GM18511 (cell line): ENCODE results near the gene SIVA1.

ENCODE experiments used
- ATAC-seq: cut with Tn5 transposase; IDR thresholded peaks from one replicate; pipeline ENCODE4 v1.9.1; 2021; ENCODE audit warnings: mild to moderate bottlenecking, moderate library complexity; ENCODE audit not compliant: unreplicated experiment

The SIVA1 gene

DNA sequence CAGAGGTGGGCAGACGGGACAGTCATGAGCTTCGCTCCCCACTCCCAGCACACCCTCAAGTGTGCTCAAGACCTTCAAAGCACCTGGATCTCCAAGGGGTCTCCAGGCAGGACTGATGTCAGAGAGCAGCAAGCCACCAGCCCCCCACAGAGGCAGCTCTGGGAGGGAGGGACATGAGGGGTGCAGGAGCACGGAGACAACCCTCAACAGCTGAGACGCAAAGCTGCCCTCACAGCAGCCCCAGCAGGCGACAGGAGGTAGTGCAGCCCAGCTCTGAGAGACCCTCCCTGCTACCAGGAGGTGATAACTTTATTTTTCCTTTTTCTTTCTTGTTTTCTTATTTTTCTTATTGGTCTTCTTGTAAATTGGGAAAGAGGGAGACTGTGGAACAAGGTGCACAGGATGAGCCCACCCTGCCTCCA, 17.9 kb downstream of the SIVA1 start:
- no peak for ATAC-seq

DNA sequence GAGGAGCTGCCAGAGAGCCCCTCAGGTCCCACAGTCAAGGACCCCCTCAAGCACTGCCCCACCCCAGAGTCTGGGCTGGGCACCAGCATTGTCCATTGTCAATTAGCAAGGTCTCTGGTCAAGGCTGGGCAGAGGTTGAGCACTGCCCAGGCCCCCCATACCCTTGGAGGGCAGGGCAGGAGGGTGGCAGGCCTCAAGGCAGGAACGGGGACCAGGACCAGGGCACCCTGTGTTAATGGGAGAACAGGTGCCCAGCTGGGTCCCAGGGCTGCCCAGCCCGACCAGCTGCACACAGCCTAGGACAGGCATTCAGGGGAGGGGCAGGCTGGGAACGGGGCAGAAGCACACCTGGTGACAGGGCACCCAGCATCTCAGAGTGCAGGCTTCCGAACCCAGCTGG, 18.4 kb downstream of the SIVA1 start:
- no peak for ATAC-seq

DNA sequence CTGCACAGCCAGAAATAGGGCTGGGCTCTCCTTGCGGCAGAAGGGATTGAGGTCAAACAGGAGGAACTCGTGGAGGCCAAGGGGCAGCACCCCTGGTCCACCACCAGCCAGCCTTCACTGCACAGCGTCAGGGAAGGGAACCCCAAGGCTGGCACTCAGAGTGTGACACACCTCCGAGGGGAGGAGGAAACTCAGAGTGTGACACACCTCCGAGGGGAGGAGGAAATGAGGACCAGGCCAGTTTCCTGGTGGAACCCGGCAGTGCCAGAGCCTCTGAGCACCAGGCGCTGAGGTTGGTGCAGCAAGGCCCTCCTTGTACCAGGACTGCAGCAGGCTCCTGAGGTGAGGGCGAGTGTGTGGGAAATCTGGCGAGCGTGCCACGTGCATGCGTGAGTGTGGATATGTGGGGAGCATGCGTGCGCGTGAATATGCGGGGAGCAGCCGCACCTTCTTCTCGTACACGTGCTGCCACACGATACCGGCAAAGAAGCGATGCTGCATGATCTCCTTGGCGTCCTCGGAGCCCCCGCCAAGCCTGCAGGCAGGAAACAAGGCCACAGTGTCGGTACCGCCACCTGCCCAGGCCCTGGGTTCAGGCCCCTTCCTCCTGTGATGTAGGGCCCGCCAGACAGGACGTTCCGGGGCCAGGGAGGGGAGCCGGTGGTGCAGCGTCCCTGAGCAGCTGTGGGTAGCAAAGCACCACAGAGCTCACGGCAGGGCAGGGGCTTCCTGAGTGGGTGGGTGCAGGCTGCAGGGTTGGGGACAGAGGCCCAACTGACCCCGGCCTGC, 19.2 kb downstream of the SIVA1 start:
- ATAC-seq: no peak

DNA sequence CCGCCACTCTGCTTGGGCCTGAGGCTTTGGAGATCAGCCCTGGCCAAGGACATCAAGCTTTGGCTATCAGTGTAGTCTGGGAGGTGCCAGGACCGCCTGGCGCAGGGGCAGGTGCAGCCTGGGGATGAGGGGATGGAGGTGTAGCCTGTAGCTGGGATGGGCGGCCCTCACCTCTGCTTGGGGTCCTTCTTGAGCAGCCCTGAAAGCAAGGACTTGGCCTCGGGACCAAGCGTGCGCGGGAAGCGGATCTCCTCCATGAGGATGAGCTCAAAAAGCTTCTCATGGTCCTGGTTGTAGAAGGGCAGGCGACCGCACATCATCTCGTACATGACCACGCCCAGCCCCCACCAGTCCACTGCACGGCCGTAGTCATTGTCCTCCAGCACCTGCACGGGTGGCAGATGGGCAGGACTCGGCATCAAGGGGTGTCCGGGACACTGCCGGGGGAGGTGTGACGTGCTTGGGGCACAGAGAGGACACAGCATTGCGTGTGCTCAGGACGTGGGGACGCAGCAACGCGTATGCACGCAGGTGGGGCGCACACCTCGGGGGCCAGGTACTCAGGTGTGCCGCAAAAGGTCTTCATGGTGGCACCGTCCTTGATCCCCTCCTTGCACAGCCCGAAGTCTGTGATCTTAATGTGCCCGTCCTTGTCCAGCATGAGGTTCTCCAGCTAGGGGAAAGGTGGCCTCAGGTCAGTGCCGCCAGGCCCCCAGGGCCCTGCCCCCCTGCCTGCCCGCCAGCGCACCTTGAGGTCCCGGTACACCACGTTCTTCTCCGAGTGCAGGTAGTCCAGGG, 20.0 kb downstream of the SIVA1 start:
- ATAC-seq: no peak

DNA sequence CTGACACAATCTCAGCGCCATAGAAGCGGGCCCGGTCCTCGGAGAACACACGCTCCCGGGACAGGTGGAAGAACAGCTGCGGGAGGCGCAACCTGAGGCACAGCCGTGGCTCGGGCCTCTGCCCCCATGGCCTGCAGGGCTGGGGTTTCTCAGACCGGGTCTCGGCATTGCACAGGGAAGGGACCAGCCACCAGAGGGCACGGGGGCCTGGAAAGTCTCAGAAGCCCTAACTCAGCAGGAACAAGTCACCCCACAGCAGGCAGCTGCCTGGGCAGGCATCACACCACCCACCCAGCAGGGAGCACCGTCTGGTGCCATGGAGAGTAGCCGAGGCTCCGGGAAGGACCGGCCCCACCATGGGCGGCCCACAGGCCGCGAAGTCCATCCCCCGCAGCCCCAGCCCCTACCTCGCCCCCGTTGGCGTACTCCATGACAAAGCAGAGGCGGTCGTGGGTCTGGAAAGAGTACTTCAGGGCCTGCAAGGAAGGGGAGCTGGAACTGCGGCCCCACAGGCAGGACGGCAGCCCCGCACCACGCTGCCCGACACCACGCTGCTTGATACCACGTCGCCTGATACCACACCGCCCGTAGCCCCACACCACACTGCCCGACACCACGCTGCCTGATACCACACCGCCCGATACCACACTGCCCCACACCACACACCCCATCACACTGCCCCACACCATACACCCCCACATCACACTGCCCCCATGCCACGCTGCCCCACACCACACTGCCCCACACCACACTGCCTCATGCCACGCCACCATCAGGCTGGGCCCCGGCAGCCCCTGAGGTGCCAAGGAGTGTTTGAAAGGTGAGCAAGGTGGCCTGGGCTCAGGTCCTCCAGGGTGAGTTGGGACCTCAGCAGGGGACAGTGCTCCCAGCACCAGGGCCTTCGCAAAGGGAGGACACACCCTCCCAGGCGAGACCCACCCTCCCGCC, 20.8 kb downstream of the SIVA1 start:
- ATAC-seq: no peak

DNA sequence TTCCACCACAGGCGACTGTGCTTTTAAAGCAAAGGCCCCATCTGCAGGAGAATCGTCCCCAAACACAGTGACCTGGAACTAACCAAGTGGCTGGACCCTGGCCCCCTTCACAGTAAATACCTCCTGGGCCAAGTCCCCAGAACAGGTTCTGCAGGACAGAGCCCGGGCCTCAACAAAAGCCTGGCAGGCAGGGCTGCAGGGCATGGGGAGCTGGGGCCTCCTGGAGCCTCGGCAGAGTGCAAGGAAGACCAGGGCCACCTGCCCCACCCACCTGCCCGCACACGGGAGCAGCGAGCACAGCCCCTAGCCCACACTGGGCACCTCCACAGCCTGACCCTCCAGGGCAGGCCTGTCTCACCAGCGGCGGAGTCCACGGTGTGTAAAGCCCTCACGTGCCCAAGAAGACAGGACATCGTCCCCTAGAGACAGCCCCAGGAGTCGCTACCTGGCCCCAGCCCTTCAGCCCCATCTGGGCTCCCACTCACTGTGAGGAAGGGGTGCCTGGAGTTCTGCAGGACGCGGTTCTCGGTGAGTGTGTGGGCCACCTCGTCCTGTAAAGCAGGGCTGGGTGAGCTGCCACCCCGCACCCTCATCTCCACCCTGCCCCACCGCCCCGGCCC, 21.6 kb downstream of the SIVA1 start:
- no peak for ATAC-seq

DNA sequence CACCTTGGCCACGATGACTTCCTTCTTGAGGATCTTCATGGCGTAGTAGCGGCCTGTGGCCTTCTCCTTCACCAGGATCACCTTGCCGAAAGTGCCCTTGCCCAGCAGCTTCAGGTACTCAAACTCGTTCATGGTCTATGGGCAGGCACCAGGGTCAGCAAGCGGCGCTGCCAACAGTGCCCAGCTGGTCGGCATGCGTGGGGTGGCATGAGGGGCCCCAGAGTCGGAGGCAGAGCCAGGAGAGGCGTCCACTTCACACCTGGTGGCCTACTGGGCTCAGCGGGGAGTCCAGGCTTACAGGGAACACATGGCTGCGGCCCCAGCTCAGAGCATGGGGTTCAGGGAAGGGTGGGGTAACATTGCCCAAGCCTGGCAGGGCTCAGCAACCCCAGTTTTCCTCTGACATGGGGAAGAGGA, 22.1 kb downstream of the SIVA1 start:
- no peak for ATAC-seq

DNA sequence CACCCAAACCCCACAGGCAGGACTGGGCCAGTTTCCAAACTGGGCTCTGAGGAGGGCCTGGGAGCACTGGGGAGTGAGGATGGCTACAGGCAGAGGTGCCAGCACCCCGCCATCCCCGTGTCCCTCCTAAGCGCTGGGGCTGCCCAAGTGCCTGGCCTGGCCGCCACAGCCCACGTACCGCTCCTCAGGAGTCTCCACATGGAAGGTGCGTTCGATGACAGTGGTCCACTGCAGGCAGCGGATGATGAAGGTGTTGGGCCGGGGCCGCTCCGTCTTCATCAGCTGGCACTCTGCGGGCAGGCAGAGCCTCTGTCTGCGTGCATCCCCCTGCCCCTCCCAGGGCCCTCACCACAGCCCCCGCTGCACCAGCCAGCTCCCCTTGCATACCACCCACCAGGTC, 23.5 kb downstream of the SIVA1 start:
- ATAC-seq: no peak

DNA sequence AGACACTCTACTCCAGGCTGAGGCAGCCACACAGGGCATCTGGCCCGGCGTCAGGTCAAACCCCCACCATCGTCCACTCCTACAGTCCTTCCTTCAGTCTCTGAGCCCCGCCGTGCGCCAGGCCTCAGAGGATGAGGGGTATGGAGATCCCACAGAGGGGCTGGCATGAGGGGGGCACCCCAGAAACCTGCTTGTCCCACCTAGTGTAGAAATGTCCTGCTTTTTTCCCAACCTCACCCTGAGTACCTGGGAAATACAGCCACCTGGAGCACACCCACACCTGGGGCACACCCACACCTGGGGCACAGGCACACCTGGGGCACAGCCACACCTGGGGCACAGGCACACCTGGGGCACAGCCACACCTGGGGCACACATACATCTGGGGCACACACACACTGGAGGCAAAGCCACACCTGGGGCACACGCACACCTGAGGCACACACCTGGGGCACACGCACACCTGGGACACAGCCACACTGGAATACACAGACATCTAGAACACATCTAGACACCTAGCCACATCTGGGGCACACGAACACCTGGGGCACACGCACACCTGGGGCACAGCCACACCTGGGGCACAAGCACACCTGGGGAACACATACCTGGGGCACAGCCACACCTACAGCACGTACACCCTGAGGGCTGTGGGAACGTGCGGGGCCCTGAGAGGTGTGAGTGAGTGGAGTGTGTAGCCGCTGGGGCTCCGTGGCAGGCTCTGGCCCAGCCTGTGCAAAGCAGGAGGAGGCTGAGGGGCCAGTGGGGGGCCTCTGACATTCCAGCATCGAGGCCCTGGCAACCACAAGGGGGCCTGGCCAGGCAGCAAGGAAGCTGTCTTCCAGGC, 24.2 kb downstream of the SIVA1 start:
- ATAC-seq: no peak

DNA sequence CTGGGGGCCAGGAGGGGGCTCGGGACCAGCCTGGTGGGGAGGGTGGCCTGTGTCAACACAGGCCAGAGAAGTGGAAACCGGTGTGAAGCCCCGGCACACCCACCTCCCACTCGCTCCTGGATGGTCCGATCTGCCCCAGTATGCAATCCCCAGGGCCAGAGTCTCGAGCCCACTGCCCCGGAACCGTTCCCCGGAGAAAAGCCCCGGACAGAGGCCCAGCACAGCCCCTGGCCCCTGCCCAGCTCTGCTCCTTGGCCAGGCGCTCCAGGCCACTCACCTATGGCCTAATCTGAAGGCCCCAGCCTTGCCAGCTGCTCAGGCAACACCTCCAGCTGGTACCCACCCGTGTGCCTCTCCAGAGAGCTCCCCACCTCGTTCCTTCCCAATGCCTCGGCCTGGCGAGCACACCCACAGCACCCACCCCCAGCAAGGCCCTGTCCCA, 24.9 kb downstream of the SIVA1 start:
- no peak for ATAC-seq

DNA sequence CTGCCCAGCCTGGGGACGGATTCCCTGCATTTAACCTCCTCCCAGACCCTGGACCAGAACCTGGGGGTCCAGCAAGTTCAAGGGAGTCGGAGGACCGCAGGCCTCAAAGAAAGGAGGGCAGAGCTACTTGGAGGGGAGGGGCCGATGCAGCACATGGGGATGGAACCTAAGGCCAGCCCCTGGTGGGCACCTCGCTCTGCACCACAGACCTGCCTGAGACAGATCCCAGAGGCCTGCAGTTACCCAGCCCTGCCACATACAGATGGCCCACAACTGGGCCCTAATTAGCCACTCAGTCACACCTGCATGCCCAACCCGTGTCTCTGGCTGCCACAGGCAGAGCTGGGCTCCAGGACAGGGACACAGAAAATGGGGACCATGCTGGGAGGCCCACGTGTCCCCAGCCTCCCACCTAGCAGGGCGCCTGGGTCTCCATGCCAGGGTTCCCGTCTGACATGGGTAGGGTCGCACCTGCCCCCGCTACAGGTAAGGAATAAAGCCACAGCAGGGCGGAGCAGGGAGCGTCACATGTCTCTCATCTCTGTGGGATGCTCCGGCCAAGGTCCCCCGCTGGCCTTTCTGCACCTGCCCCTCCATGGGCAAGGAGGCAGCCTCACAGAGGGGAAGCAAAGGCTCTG, 25.9 kb downstream of the SIVA1 start:
- ATAC-seq: no peak

DNA sequence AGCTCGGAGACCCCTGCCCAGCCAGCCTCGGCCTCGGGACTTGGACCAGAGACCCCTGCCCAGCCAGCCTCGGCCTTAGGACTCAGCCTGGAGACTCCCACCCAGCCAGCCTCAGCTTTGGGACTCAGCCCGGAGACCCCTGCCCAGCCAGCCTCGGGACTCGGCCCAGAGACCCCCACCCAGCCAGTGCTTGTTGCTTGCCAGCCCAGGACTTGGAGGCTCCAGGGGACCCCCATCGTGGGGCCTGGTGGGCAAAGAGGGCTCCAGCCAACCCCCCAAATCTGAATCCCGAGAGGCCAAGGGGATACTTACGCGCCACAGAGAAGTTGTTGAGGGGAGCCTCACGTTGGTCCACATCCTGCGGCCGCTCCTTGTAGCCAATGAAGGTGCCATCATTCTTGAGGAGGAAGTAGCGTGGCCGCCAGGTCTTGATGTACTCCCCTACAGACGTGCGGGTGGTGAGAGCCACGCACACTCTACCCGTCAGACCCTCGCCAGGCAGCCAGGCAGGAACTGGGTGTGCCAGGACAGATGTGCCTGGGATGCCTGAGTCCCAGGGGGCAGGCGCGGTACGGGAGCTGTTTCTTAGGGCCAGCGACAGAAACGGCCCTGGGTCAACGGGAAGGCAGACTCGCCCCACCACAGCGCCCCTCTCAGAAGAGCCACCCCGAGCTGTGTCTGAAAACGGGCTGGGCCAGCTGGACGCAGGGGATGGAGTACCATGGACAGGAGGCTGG, 27.0 kb downstream of the SIVA1 start:
- no peak for ATAC-seq

DNA sequence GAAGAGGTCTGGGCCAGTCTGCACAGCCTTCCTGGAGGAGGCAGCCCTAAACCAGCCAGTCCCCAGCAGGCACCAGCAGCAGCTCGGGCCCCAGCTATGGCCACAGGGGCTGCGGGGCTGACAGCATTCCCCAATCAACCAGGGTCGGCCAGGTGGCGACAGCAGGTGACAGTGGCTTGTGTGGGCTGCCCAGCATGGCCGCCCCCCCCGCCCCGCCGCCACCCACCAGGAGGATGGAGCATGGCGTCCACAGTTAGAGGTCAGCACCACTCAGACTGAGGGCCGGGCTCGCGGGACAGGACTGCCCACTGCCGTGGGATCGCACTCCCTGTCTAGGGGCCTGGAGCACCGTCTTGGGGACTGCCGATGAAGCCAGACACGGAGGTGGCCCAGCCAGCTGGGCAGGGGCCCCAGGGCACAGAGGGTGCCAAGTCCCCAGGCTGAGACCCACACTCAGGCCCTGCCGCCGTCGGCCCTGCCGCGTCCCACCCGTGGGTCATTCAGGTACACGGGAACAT, 27.6 kb downstream of the SIVA1 start:
- ATAC-seq: no peak

DNA sequence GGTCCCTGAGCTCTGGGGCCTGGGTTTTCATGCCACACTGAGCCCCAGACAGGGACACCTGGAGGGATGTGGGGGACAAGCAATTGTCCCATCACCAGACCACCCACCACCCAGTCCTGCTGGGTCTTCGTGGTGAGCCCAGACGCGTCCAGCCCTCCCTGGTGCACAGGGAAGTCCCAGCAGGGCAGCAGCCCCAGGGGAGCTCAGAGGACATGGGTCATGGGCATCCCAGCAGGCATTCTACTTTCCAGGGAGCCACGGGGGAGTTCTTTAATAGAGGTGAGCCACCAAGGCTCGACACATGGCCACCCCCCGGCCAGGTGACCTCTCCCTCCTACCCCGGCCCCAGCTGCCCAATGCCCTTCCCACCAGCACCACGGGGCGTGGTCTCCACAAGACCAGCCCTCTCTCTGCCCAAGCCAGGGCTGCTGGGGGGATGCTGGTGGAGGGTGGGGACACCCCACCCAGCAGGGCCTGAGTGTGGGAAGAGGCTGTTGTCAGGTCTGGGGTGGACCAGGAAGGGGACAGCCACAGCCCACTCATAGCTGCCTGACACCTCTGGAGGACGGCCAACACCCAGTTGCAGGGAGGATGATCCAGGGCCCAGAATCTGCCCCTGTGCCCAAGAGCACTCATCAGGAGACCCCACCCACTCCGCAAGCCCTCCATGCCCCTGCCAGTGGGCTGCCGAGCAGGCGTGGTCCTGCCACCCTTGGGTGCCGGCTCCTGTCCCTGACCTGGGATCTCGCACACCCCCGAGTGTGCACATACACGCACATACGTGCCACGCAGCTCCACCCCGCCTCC, 28.5 kb downstream of the SIVA1 start:
- no peak for ATAC-seq

DNA sequence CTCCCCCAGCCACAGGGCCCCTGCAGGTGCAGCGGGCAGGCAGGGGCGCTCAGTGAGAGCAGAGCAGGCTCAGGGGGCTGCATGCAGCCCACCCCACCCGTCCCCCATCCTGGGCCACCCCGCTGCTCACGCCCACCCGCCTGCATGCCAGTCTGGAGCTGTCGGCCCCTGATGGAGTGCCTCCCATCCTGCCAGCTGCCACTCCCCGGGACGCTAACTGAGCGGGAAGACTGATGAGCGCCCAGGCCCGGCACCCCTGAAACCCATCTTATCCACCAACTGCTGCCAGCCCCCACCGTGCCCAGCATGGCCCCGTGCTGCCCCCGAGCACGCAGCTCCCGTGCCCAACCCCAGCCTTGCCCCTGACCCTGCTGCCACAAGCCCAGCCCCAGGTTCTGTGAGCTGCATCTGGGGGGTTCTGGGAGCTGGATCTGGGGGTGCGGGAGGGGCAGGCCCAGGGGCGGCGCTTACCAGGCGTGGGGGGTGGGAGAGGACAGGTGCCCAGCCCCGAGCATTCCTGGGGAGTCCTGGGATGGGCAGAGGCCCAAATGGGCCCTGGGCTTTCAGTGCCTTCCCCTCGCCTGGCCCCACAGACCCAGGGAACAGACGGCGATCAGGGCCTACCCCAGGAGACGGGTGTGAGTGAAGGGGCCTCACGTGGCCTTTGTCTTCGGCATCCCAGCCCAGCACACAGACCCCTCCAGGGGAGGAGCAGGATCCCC, 29.3 kb downstream of the SIVA1 start:
- no peak for ATAC-seq

DNA sequence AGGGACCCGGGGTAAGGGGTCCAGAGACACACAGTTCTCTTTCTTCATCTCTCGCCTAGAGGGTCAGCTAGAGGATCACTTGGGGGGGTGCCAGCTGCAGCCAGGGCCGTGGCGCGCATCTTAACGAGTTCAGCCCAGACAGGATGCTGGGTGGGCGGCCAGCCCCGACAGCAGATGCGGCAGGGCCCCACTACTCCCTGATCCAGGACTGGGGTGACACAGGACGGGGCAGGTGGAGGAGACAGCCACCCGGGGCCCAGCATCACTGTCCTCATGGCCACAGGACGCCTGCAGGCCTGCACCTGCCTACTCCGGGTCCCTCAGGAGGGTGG, 29.8 kb downstream of the SIVA1 start:
- no peak for ATAC-seq
